ENCODE measurements around the gene TRIO.

The TRIO gene

GRCh38 chr5:14447958-14448911, 305.1 kb downstream of the TRIO start:
- no peak for DNase-seq

- no peak for DNase-seq
Observed at GRCh38 chr5:14449052-14449661, 306.0 kb downstream of the TRIO start.

GRCh38 chr5:14450018-14450524, 306.9 kb downstream of the TRIO start:
- no peak for DNase-seq

- DNase-seq: no peak
Observed at GRCh38 chr5:14450742-14451141, 307.6 kb downstream of the TRIO start.

- DNase-seq: no peak
Observed at GRCh38 chr5:14451871-14452270, 308.7 kb downstream of the TRIO start.

- no peak for DNase-seq
Observed at GRCh38 chr5:14452685-14453454, 309.7 kb downstream of the TRIO start.

GRCh38 chr5:14453481-14453880, 310.3 kb downstream of the TRIO start:
- DNase-seq: no peak

GRCh38 chr5:14455814-14456321, 312.7 kb downstream of the TRIO start:
- no peak for DNase-seq

GRCh38 chr5:14457476-14457875, 314.3 kb downstream of the TRIO start:
- DNase-seq: peak; percentile 76

- DNase-seq: peak; percentile 31
Observed at GRCh38 chr5:14458414-14458813, 315.3 kb downstream of the TRIO start.

- no peak for DNase-seq
Observed at GRCh38 chr5:14460844-14461398, 317.8 kb downstream of the TRIO start.

- DNase-seq: no peak
Observed at GRCh38 chr5:14462681-14463080, 319.5 kb downstream of the TRIO start.

GRCh38 chr5:14463629-14464028, 320.5 kb downstream of the TRIO start:
- DNase-seq: peak; percentile 60

- peak; percentile 65 for DNase-seq
Observed at GRCh38 chr5:14464096-14464495, 321.0 kb downstream of the TRIO start.

GRCh38 chr5:14464671-14465070, 321.5 kb downstream of the TRIO start:
- peak; percentile 94 for DNase-seq

- DNase-seq: peak; percentile 51
Observed at GRCh38 chr5:14465116-14465515, 322.0 kb downstream of the TRIO start.

GRCh38 chr5:14465776-14466175, 322.6 kb downstream of the TRIO start:
- DNase-seq: no peak

- DNase-seq: no peak
Observed at GRCh38 chr5:14467251-14467650, 324.1 kb downstream of the TRIO start.

- DNase-seq: no peak
Observed at GRCh38 chr5:14467886-14468285, 324.7 kb downstream of the TRIO start.

- no peak for DNase-seq
Observed at GRCh38 chr5:14469551-14470377, 326.6 kb downstream of the TRIO start.

- DNase-seq: no peak
Observed at GRCh38 chr5:14471507-14471906, 328.4 kb downstream of the TRIO start.
